HG03457 (cell line): ENCODE measurements around the gene BNC2.

ENCODE experiments used
- ATAC-seq: cut with Tn5 transposase; IDR thresholded peaks from one replicate; pipeline ENCODE4 v1.9.1; 2021; ENCODE audit warnings: moderate number of reproducible peaks; ENCODE audit not compliant: unreplicated experiment

BNC2 gene

GRCh38 chr9:16642421-16643109 lies 227.9 kb downstream of the BNC2 start:
- no peak for ATAC-seq

DNA sequence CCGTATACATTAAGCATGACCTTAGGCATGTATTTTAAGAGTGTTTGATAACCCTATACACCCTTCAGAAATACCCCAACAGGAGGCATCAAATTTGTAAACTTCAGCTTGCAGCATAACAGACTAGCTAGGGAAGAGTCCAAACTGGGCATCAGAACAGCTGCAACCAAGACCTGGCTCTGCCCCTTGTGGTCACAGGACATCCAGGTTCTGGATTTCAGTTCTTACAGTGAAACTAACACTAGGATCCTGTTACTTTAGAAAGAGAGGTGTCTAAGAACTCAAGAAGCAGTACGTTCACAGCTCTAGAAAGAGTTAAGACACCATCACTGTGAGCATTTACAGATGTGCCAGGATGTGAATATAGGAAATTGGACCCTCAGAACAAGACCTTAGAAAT lies 229.8 kb downstream of the BNC2 start:
- ATAC-seq, result no peak

GRCh38 chr9:16639644-16640043 lies 230.8 kb downstream of the BNC2 start:
- ATAC-seq, result no peak

GRCh38 chr9:16637911-16638310 lies 232.6 kb downstream of the BNC2 start:
- ATAC-seq, result no peak

- ATAC-seq, result no peak
Observed at GRCh38 chr9:16637218-16637617, 233.3 kb downstream of the BNC2 start.

DNA sequence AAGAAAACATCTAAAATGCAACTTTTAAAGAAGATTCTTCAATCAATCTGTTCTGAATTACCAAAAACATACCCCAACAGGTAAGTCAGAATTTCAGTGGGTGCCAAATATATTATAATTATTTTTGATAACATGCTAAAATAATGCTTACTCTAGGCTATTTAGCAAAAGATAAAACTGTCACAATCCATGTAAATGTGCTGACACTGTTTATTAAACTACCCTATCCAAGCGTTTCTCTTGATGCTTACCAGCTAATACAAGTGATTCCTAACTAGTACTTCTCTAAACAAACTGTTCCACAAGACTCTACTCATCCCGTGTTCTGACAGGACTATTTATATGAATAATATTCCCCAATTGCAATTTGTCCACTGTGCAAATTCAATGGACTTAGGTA lies 236.7 kb downstream of the BNC2 start:
- no peak for ATAC-seq

DNA sequence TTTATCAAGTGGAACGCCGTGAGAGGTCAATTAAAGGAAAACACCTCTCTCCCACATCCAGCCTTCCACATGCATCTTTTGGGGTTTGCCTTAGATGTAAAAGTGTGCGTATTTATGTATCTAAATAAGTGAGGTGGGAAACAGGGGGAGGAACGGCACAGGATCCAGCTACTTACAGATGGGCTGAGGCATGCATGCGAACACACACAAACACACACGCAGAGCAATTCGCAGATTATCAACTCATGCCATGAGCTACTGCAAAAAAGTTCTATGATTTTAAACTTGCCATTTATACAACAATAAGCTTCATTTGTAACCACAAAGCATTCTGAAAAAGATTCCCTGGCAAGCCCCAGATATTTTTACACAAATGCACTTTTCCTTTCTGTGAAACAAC lies 242.1 kb downstream of the BNC2 start:
- no peak for ATAC-seq

GRCh38 chr9:16627967-16628366 lies 242.5 kb downstream of the BNC2 start:
- no peak for ATAC-seq

- no peak for ATAC-seq
Observed at GRCh38 chr9:16627521-16627920, 242.9 kb downstream of the BNC2 start.

DNA sequence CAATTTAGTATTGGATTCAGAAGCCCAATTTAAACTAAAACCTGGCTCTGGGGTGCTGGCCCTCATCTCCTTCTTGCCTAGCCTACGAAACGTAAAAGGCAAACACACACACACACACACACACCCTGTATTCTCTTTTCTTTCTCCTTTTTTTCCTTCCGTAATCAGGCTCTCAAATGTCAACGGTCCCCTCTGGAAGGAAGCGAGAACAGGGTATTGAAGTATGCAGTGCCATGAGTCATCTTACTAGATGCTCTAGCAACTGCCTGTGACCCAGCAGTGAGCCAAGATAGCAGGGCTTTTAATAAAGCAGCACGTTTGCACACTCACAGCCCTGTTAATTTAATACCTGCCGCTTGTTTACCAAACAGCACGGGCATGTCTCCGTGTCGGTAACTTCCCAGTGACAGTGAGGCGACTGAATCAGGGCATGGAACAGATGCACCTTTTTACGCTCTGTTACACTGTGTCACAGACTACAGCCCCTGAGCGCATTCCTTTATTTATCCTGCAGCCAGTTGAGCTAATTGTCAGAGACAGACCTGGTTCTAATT lies 243.8 kb downstream of the BNC2 start:
- no peak for ATAC-seq

- ATAC-seq, result no peak
Observed at GRCh38 chr9:16625811-16626210, 244.7 kb downstream of the BNC2 start.

GRCh38 chr9:16625161-16625631 lies 245.3 kb downstream of the BNC2 start:
- ATAC-seq, result no peak

DNA sequence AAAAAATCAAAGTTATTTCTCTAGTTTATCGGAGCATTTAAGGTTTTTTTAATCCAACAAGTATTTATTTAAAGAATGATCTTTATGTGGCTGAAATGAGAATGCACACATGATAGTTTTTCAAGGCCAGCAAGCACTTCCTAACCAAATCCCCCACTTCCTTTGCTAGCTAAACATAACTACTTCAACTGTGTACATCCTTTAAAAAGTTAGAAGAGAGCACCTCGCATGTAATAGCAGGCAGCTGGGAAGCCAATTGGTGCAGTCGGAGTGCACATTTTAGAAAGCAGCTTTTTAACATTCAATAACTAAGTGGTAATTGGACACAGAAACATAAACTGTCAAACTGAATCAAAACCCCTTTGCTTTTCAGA lies 245.7 kb downstream of the BNC2 start:
- no peak for ATAC-seq

GRCh38 chr9:16623989-16624743 lies 246.3 kb downstream of the BNC2 start:
- ATAC-seq, result no peak

DNA sequence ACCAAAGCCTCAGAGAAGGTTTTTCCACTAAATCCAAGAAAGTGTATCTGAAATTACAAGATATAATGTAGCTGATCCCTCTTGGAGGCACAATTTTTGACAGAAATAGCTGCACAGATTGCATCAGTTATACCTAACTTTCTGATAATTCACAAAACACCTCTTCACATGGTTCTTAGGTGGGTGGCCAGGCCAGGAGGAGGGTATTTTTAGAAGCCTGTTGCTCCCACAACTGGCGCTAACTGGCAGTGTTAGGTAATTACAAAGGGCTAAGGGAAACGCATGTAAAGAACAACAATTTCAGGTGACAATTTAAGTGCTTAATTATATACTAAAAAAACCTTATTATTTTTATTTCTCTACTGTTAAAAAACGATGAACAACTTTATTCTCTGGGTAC lies 247.9 kb downstream of the BNC2 start:
- no peak for ATAC-seq

DNA sequence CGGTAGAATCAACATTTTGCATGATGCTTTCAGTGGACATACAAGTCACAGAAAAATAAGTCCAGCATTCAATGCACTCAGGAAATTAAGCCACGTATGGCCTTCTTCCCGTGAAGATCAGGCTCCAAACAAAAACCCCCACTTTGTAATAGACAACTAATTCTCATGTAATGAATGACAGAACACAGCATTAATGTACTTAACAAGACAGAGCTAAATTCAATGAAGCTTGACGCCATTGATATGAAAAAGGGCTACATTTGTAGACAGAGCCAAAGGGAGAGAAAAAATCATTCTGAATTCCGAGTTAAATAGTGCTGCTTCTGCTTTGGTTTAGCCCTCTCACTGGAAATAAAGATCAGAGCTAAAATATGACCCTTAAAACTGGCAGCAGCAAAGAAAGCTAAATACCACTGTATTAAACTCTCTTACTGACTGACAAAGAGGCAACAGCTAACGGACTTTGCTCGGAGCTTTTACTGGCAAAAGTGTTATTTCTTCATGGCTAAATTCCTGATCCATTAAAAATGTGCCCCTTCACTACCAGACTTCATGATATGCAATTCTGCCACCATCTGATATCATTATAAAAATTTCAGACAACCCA lies 250.5 kb downstream of the BNC2 start:
- ATAC-seq, result no peak

- ATAC-seq, result no peak
Observed at GRCh38 chr9:16619402-16619801, 251.1 kb downstream of the BNC2 start.

GRCh38 chr9:16618524-16618923 lies 251.9 kb downstream of the BNC2 start:
- ATAC-seq, result no peak

DNA sequence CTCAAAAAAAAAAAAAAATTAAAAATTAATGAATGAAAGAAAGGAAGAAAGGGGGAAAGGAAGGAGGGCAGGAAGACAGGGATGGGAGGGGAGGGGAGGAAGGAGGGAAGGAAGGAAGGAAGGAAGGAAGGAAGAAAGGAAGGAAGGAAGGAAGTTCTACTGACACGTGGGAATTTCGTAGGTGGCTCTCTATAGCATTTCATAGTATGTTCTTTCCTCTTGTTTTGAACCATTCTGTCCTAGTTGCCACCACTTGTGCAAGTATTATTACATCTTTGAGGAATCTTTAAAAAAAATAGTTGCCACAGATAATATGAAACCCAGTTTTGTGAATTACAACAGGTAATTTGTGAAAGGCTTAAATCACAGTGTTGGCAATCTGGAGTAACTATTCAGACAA lies 253.8 kb downstream of the BNC2 start:
- ATAC-seq, result no peak

DNA sequence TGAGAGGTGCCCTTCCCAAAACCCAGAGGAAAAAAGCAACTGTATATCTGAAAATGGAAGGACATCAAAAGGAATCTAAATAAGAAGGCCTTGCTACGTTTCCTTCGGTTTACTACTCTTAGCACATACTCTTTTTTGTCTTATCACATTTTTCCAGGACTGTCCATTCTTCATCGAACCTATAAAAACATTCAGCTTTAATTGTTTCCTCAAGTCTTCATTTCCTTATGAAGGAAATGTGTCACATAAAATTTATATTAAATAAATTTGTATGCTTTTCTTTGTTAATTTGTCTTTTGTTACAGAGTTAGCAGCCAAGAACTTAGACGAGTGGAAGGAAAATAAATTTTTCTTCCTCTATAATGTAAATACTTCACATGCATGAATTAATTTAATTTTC lies 255.0 kb downstream of the BNC2 start:
- ATAC-seq, result no peak

- ATAC-seq, result no peak
Observed at GRCh38 chr9:16613605-16614004, 256.9 kb downstream of the BNC2 start.

GRCh38 chr9:16613051-16613450 lies 257.4 kb downstream of the BNC2 start:
- no peak for ATAC-seq
